Stomach smooth muscle (tissue), 2 donors: Measurements from ENCODE around the gene RPL3.

Experiments used
- H3K27ac ChIP-seq: one replicate; pipeline ENCODE4 v1.7.0; 2013; ENCODE audit warnings: mild to moderate bottlenecking, low read length, inconsistent platforms
- H3K27me3 ChIP-seq, 2 donors: one replicate each; pipeline ENCODE4 v1.7.0; 2013; ENCODE audit warnings: low read length in 2 of 2; ENCODE audit not compliant: insufficient read depth in 2 of 2, control insufficient read depth in 1 of 2
- H3K36me3 ChIP-seq, 2 donors: one replicate each; pipeline ENCODE4 v1.7.0; 2013; ENCODE audit warnings: low read length in 2 of 2; ENCODE audit not compliant: control insufficient read depth in 2 of 2, insufficient read depth in 2 of 2
- H3K4me1 ChIP-seq: one replicate; pipeline ENCODE4 v1.7.0; 2013; ENCODE audit warnings: low read length; ENCODE audit not compliant: control insufficient read depth, insufficient read depth
- H3K4me3 ChIP-seq, 2 donors: one replicate each; pipeline ENCODE4 v1.7.0; 2013; ENCODE audit warnings: low read length in 2 of 2
- H3K9ac ChIP-seq, 2 donors: one replicate each; pipeline ENCODE4 v1.7.0; 2013; ENCODE audit warnings: low read length in 2 of 2, mild to moderate bottlenecking in 1 of 2
- H3K9me3 ChIP-seq, 2 donors: one replicate each; pipeline ENCODE4 v1.7.0; 2013; ENCODE audit warnings: low read length in 2 of 2; ENCODE audit not compliant: control insufficient read depth in 2 of 2
- donor health status: healthy.
- donor health status: Pancreatic carcinoma.

RPL3 gene

GRCh38 chr22:39306456-39307361 is 12.7 kb downstream of the RPL3 start:
- Histone ChIP-seq H3K27ac (no peak overlapping the region), H3K9ac (no peak overlapping the region), H3K4me1 (peaks cover 12% of the 10 kb centered on the region)

GRCh38 chr22:39303892-39304671 is 15.3 kb downstream of the RPL3 start:
- Histone ChIP-seq H3K27ac (no peak overlapping the region), H3K9me3 (no peaks in the 10 kb centered on the region), H3K4me1 (peaks cover 16% of the 10 kb centered on the region), H3K4me3 (no peak overlapping the region), H3K27me3 (no peaks in the 10 kb centered on the region), H3K36me3 (no peaks in the 10 kb centered on the region), H3K9ac (no peak overlapping the region)

More at GRCh38 chr22:39306456-39307361, 12.7 kb downstream of the RPL3 start:
- Histone ChIP-seq H3K9me3 (no peaks in the 10 kb centered on the region), H3K36me3 (peaks cover 2 to 3% of the 10 kb centered on the region in 2 donors), H3K4me3 (no peak overlapping the region), H3K27me3 (no peaks in the 10 kb centered on the region)

- H3K36me3 ChIP-seq = no peaks in the 10 kb centered on the region
- no peaks in the 10 kb centered on the region for H3K9me3 ChIP-seq
- H3K27me3 ChIP-seq = no peaks in the 10 kb centered on the region
- H3K4me1 ChIP-seq = peaks cover 13% of the 10 kb centered on the region
- H3K27ac ChIP-seq = no peak overlapping the region
- H3K4me3 ChIP-seq = no peak overlapping the region
- H3K9ac ChIP-seq = no peak overlapping the region
Measured at GRCh38 chr22:39303358-39303757, 16.1 kb downstream of the RPL3 start.

- H3K4me1 ChIP-seq = peaks cover 13% of the 10 kb centered on the region
- no peak overlapping the region for H3K9ac ChIP-seq
- no peaks in the 10 kb centered on the region for H3K36me3 ChIP-seq
- H3K9me3 ChIP-seq = no peaks in the 10 kb centered on the region
- H3K27ac ChIP-seq = no peak overlapping the region
- H3K27me3 ChIP-seq = no peaks in the 10 kb centered on the region
- no peak overlapping the region for H3K4me3 ChIP-seq
Measured at GRCh38 chr22:39302431-39302960, 16.9 kb downstream of the RPL3 start.

- peaks cover 15% of the 10 kb centered on the region for H3K4me1 ChIP-seq
Measured at GRCh38 chr22:39301926-39302325, 17.5 kb downstream of the RPL3 start.

GRCh38 chr22:39301108-39301507 is 18.3 kb downstream of the RPL3 start:
- Histone ChIP-seq H3K9me3 (no peaks in the 10 kb centered on the region), H3K9ac (no peak overlapping the region), H3K4me1 (peaks cover 16% of the 10 kb centered on the region), H3K36me3 (no peaks in the 10 kb centered on the region), H3K27me3 (no peaks in the 10 kb centered on the region), H3K4me3 (no peak overlapping the region), H3K27ac (no peak overlapping the region)

More at GRCh38 chr22:39301926-39302325, 17.5 kb downstream of the RPL3 start:
- Histone ChIP-seq H3K27me3 (no peaks in the 10 kb centered on the region), H3K9me3 (no peaks in the 10 kb centered on the region), H3K36me3 (no peaks in the 10 kb centered on the region), H3K27ac (no peak overlapping the region), H3K4me3 (no peak overlapping the region), H3K9ac (no peak overlapping the region)

GRCh38 chr22:39300186-39300830 is 19.1 kb downstream of the RPL3 start:
- Histone ChIP-seq H3K4me3 (no peak overlapping the region), H3K27ac (no peak overlapping the region), H3K9ac (no peak overlapping the region), H3K9me3 (no peaks in the 10 kb centered on the region), H3K4me1 (peaks cover 16% of the 10 kb centered on the region), H3K27me3 (no peaks in the 10 kb centered on the region), H3K36me3 (no peaks in the 10 kb centered on the region)

GRCh38 chr22:39299829-39300178 is 19.6 kb downstream of the RPL3 start:
- Histone ChIP-seq H3K4me3 (no peak overlapping the region), H3K9ac (no peak overlapping the region), H3K27me3 (no peaks in the 10 kb centered on the region), H3K4me1 (peaks cover 16% of the 10 kb centered on the region), H3K27ac (no peak overlapping the region), H3K9me3 (no peaks in the 10 kb centered on the region), H3K36me3 (no peaks in the 10 kb centered on the region)

GRCh38 chr22:39298241-39298987 is 21.0 kb downstream of the RPL3 start:
- Histone ChIP-seq H3K27ac (no peak overlapping the region), H3K36me3 (no peaks in the 10 kb centered on the region), H3K4me1 (peaks cover 16% of the 10 kb centered on the region)

More at GRCh38 chr22:39298241-39298987, 21.0 kb downstream of the RPL3 start:
- Histone ChIP-seq H3K9me3 (no peaks in the 10 kb centered on the region), H3K27me3 (no peaks in the 10 kb centered on the region), H3K9ac (no peak overlapping the region), H3K4me3 (no peak overlapping the region)
